Omental fat pad (tissue), 4 donors: ENCODE measurements around the gene SUPT3H. TPM values are rescaled to one million over a fixed set of nuclear protein-coding genes. Genes with fewer than 3 reads are reported as not detected.

Source experiments
- ATAC-seq: fragments of 150-250 bp; one replicate; pipeline ENCODE4 v1.9.1; 2016; ENCODE audit warnings: mild to moderate bottlenecking, moderate library complexity; ENCODE audit not compliant: low FRiP score
- DNase-seq: peaks from one replicate; pipeline ENCODE4 v3.0.0-alpha.2; 2019; ENCODE audit warnings: low spot score
- CTCF ChIP-seq, 3 donors: fragments of 450-650 bp; IDR thresholded peaks; one replicate each; pipeline ENCODE4 v1.5.1; 2016 to 2017; ENCODE audit warnings: antibody characterized with exemption in 3 of 3, mild to moderate bottlenecking in 3 of 3, moderate library complexity in 2 of 3
- small RNA-seq: library from RNA; depleted of rRNA; stranded (forward); fragments of <200 nt; gene quantifications from one replicate; pipeline ENCODE3, GENCODE V24; 2016
- total RNA-seq, 4 donors: library from RNA; depleted of rRNA; stranded (reverse); fragments of >200 nt; gene quantifications; one replicate each; pipeline ENCODE4 v1.1.0, GENCODE V29; 2016

SUPT3H gene
- total RNA-seq, 4 donors from 2014 or later, result 2.2 to 8.4 (median 5.2) TPM

GRCh38 chr6:44780161-44780560, 597.6 kb downstream of the SUPT3H start:
- no peak for DNase-seq
- TF ChIP-seq CTCF (IDR thresholded peaks at IDR 0.05), result no peak
- ATAC-seq, result no peak

GRCh38 chr6:44779130-44779826, 598.5 kb downstream of the SUPT3H start:
- TF ChIP-seq CTCF (IDR thresholded peaks at IDR 0.05), result no peak
- ATAC-seq, result peak; percentile 51
- no peak for DNase-seq

Small RNA genes lying within 50 kb of the gene (small RNA-seq; reads per million reads assigned to genes)
- not detected for gene MIR586

Other genes starting within 250 kb of the SUPT3H start
- 1 to 10 TPM in 2 of 4 donors, under 1 TPM in 2; 0.65 to 2.4 (median 1.3) TPM for gene RUNX2, start 49.6 kb downstream of the SUPT3H start, total RNA-seq